HepG2 (cell line): ENCODE measurements around the gene MRPL50. TPM values are rescaled to one million over a fixed set of nuclear protein-coding genes. Genes with fewer than 3 reads are reported as not detected.

Source experiments
- AKNA ChIP-seq: sonication (generic); formaldehyde crosslinking; IDR thresholded peaks from 2 replicates; pipeline ENCODE4 v1.4.0; 2020; ENCODE audit warnings: missing genetic modification reagents, borderline replicate concordance
- DBP ChIP-seq: sonication (generic); formaldehyde crosslinking; IDR thresholded peaks from 2 replicates; pipeline ENCODE4 v1.4.0; 2020; ENCODE audit warnings: missing genetic modification reagents; ENCODE audit errors: not compliant biosample characterization
- GLI4 ChIP-seq: sonication (generic); formaldehyde crosslinking; IDR thresholded peaks from 2 replicates; pipeline ENCODE4 v1.5.1; 2020; ENCODE audit warnings: missing genetic modification reagents, mild to moderate bottlenecking, moderate library complexity, borderline replicate concordance
- NCOA2 ChIP-seq: sonication (generic); formaldehyde crosslinking; IDR thresholded peaks from 2 replicates; pipeline ENCODE4 v1.8.0; 2022; ENCODE audit warnings: inconsistent platforms
- SAP130 ChIP-seq: IDR thresholded peaks from 2 replicates; pipeline ENCODE4 v1.6.1; 2016; ENCODE audit warnings: low read depth
- ZBTB4 ChIP-seq: sonication (generic); formaldehyde crosslinking; IDR thresholded peaks from 2 replicates; pipeline ENCODE4 v1.4.0; 2020; ENCODE audit warnings: missing genetic modification reagents, mild to moderate bottlenecking, borderline replicate concordance
- ZHX1 ChIP-seq: sonication (generic); formaldehyde crosslinking; IDR thresholded peaks from 2 replicates; pipeline ENCODE4 v1.8.1; 2022; ENCODE audit warnings: low read depth, mild to moderate bottlenecking, missing genetic modification reagents
- ZNF136 ChIP-seq: sonication (generic); formaldehyde crosslinking; IDR thresholded peaks from 2 replicates; pipeline ENCODE4 v1.8.1; 2022; ENCODE audit warnings: low read depth, mild to moderate bottlenecking, moderate library complexity, missing genetic modification reagents
- ZNF431 ChIP-seq: sonication (generic); formaldehyde crosslinking; IDR thresholded peaks from 2 replicates; pipeline ENCODE4 v1.9.0; 2022; ENCODE audit warnings: missing genetic modification reagents, low read depth, mild to moderate bottlenecking, borderline replicate concordance
- ZNF530 ChIP-seq: sonication (generic); formaldehyde crosslinking; IDR thresholded peaks from 2 replicates; pipeline ENCODE4 v1.5.0; 2020; ENCODE audit warnings: low read depth, mild to moderate bottlenecking, missing genetic modification reagents
- ZNF709 ChIP-seq: sonication (generic); formaldehyde crosslinking; IDR thresholded peaks from 2 replicates; pipeline ENCODE4 v1.5.0; 2020; ENCODE audit warnings: mild to moderate bottlenecking, missing genetic modification reagents
- ZNF816 ChIP-seq: sonication (generic); formaldehyde crosslinking; IDR thresholded peaks from 2 replicates; pipeline ENCODE4 v1.8.0; 2022; ENCODE audit warnings: missing genetic modification reagents, mild to moderate bottlenecking, borderline replicate concordance
- ZNF83 ChIP-seq: sonication (generic); formaldehyde crosslinking; IDR thresholded peaks from 2 replicates; pipeline ENCODE4 v1.4.0; 2020; ENCODE audit warnings: missing genetic modification reagents, mild to moderate bottlenecking, borderline replicate concordance
- polyA plus RNA-seq, 8 experiments: library from polyadenylated mRNA; depleted of rRNA in 3 of 8; stranded (reverse) in 7 of 8; unstranded in 1 of 8; fragments of >200 nt; fragmentation: Illumina TruSeq in 4 of 8; extraction: Trizol in 4 of 8; gene quantifications; 2 replicates each; pipeline versions ENCODE4 v1.2.1 to v1.2.3, GENCODE V29; 2011 to 2016; ENCODE audit warnings: low read depth in 4 of 8, missing spikeins in 1 of 8, mixed read lengths in 1 of 8; ENCODE audit not compliant: insufficient read depth in 1 of 8
- total RNA-seq, 5 experiments: library from RNA; depleted of rRNA; stranded (reverse); fragments of >200 nt; fragmentation: Illumina TruSeq; extraction: Trizol; gene quantifications; 2 replicates each; pipeline ENCODE4 v1.2.3, GENCODE V29; 2016; ENCODE audit warnings: low read depth in 1 of 5

MRPL50 gene
- total and polyA plus RNA-seq, 2 of the 13 experiments (the other 11 are each of a cell fraction or from before 2014, with no cell fraction given), result 37.1 to 70.0 TPM

- TF ChIP-seq AKNA (CRISPR knock-in tag), result no peak
- TF ChIP-seq ZBTB4 (CRISPR knock-in tag), result peak; percentile 75; the same call in 1 of the 2 replicates
- TF ChIP-seq ZHX1 (CRISPR knock-in tag), result peak; percentile 49; the same call in 1 of the 2 replicates
- TF ChIP-seq ZNF136 (CRISPR knock-in tag), result peak; percentile 80; the same call in 1 of the 2 replicates
- TF ChIP-seq DBP, result no peak
- peak; percentile 53; the same call in 1 of the 2 replicates for TF ChIP-seq ZNF816
- TF ChIP-seq ZNF530 (CRISPR knock-in tag), result no peak
- peak; percentile 91 for TF ChIP-seq NCOA2 (CRISPR knock-in tag)
- no peak for TF ChIP-seq ZNF709 (CRISPR knock-in tag)
- no peak for TF ChIP-seq ZNF431 (CRISPR knock-in tag)
- no peak for TF ChIP-seq GLI4 (CRISPR knock-in tag)
- TF ChIP-seq ZNF83 (CRISPR knock-in tag), result no peak
- peak; percentile 80 for TF ChIP-seq SAP130 (CRISPR knock-in tag)
Measured at GRCh38 chr9:101354143-101354764, 44.2 kb downstream of the MRPL50 start (continued).
